Stomach smooth muscle (tissue), 2 donors: ENCODE measurements around the gene CDC6.

ENCODE experiments used
- H3K27ac ChIP-seq: one replicate; pipeline ENCODE4 v1.7.0; 2013; ENCODE audit warnings: mild to moderate bottlenecking, low read length, inconsistent platforms
- H3K27me3 ChIP-seq, 2 donors: one replicate each; pipeline ENCODE4 v1.7.0; 2013; ENCODE audit warnings: low read length in 2 of 2; ENCODE audit not compliant: insufficient read depth in 2 of 2, control insufficient read depth in 1 of 2
- H3K36me3 ChIP-seq, 2 donors: one replicate each; pipeline ENCODE4 v1.7.0; 2013; ENCODE audit warnings: low read length in 2 of 2; ENCODE audit not compliant: control insufficient read depth in 2 of 2, insufficient read depth in 2 of 2
- H3K4me1 ChIP-seq: one replicate; pipeline ENCODE4 v1.7.0; 2013; ENCODE audit warnings: low read length; ENCODE audit not compliant: control insufficient read depth, insufficient read depth
- H3K4me3 ChIP-seq, 2 donors: one replicate each; pipeline ENCODE4 v1.7.0; 2013; ENCODE audit warnings: low read length in 2 of 2
- H3K9ac ChIP-seq, 2 donors: one replicate each; pipeline ENCODE4 v1.7.0; 2013; ENCODE audit warnings: low read length in 2 of 2, mild to moderate bottlenecking in 1 of 2
- H3K9me3 ChIP-seq, 2 donors: one replicate each; pipeline ENCODE4 v1.7.0; 2013; ENCODE audit warnings: low read length in 2 of 2; ENCODE audit not compliant: control insufficient read depth in 2 of 2
- donor health status: healthy.
- donor health status: Pancreatic carcinoma.

Gene CDC6

GRCh38 chr17:40349477-40349894 lies 61.8 kb downstream of the CDC6 start:
- Histone ChIP-seq H3K27ac (peak overlapping the region; percentile 60), H3K4me1 (peaks cover 78% of the 10 kb centered on the region)

GRCh38 chr17:40349895-40350688 lies 62.4 kb downstream of the CDC6 start:
- peaks cover 78% of the 10 kb centered on the region for H3K4me1 ChIP-seq

More at GRCh38 chr17:40349477-40349894, 61.8 kb downstream of the CDC6 start:
- Histone ChIP-seq H3K36me3 (peaks cover 17 to 27% of the 10 kb centered on the region in 2 donors), H3K27me3 (no peaks in the 10 kb centered on the region), H3K4me3 (peak overlapping the region; percentile 14 to 47), H3K9ac (peak overlapping the region in 1 of 2 donors; percentile 34), H3K9me3 (no peaks in the 10 kb centered on the region)

GRCh38 chr17:40350689-40351358 lies 63.1 kb downstream of the CDC6 start:
- Histone ChIP-seq H3K9ac (no peak overlapping the region), H3K4me3 (no peak overlapping the region), H3K27me3 (no peaks in the 10 kb centered on the region), H3K4me1 (peaks cover 78% of the 10 kb centered on the region), H3K36me3 (peaks cover 25 to 32% of the 10 kb centered on the region in 2 donors), H3K9me3 (no peaks in the 10 kb centered on the region), H3K27ac (peak overlapping the region; percentile 37)

More at GRCh38 chr17:40349895-40350688, 62.4 kb downstream of the CDC6 start:
- Histone ChIP-seq H3K4me3 (peak overlapping the region in 1 of 2 donors; percentile 35), H3K9ac (no peak overlapping the region), H3K27me3 (no peaks in the 10 kb centered on the region), H3K36me3 (peaks cover 21 to 27% of the 10 kb centered on the region in 2 donors), H3K27ac (peak overlapping the region; percentile 60), H3K9me3 (no peaks in the 10 kb centered on the region)

- Histone ChIP-seq H3K4me3 (no peak overlapping the region), H3K36me3 (peaks cover 25 to 34% of the 10 kb centered on the region in 2 donors), H3K9ac (no peak overlapping the region), H3K27ac (no peak overlapping the region), H3K27me3 (no peaks in the 10 kb centered on the region), H3K4me1 (peaks cover 71% of the 10 kb centered on the region), H3K9me3 (no peaks in the 10 kb centered on the region)
These were observed 63.9 kb downstream of the CDC6 start for GRCh38 chr17:40351359-40352236.

- H3K27ac ChIP-seq: no peak overlapping the region
- H3K9ac ChIP-seq: no peak overlapping the region
- H3K36me3 ChIP-seq: peaks cover 25 to 34% of the 10 kb centered on the region in 2 donors
- H3K9me3 ChIP-seq: no peaks in the 10 kb centered on the region
- H3K4me3 ChIP-seq: no peak overlapping the region
- no peaks in the 10 kb centered on the region for H3K27me3 ChIP-seq
- H3K4me1 ChIP-seq: peaks cover 66% of the 10 kb centered on the region
These were observed 64.6 kb downstream of the CDC6 start for GRCh38 chr17:40352237-40352778.

GRCh38 chr17:40352779-40353394 lies 65.2 kb downstream of the CDC6 start:
- Histone ChIP-seq H3K4me3 (no peak overlapping the region), H3K9ac (no peak overlapping the region), H3K4me1 (peaks cover 61% of the 10 kb centered on the region), H3K36me3 (peaks cover 25 to 34% of the 10 kb centered on the region in 2 donors), H3K9me3 (no peaks in the 10 kb centered on the region), H3K27me3 (no peaks in the 10 kb centered on the region), H3K27ac (no peak overlapping the region)
